Measurements from ENCODE around the gene UBXN11.
"Not testable (repeated sequence)": the region's sequence is repeated elsewhere in the genome, so short reads cannot be mapped to it uniquely, and the experiment has no call there.

Gene UBXN11

DNA sequence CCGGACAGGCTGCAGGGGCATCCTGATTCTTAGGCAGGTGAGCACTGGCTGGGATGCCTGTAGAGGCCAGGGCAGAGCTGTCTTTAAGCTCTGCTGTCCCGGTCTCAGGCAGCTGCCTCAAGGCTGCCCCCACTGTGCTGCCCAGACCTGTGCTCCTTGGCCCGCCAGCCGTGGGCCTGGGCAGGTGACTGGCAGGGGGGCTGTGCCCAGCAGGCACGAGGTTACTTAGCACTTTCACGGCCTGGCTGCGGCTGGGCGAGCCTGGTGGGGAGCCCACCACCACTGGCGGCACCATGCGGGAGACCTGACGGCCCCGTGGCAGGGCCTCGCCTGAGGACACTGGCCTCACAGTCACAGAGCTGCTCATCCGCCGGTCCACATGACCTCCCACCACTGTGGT is 39.3 kb upstream of the UBXN11 start:
- Mint-ChIP-seq H3K4me1 (ENCODE audit: low read depth) (no peaks in the 10 kb centered on the region), H3K27ac (no peak overlapping the region), H3K9me3 (ENCODE audit: low read depth) (no peaks in the 10 kb centered on the region), H3K27me3 (no peaks in the 10 kb centered on the region), H3K36me3 (no peaks in the 10 kb centered on the region), H3K4me3 (no peak overlapping the region)

DNA sequence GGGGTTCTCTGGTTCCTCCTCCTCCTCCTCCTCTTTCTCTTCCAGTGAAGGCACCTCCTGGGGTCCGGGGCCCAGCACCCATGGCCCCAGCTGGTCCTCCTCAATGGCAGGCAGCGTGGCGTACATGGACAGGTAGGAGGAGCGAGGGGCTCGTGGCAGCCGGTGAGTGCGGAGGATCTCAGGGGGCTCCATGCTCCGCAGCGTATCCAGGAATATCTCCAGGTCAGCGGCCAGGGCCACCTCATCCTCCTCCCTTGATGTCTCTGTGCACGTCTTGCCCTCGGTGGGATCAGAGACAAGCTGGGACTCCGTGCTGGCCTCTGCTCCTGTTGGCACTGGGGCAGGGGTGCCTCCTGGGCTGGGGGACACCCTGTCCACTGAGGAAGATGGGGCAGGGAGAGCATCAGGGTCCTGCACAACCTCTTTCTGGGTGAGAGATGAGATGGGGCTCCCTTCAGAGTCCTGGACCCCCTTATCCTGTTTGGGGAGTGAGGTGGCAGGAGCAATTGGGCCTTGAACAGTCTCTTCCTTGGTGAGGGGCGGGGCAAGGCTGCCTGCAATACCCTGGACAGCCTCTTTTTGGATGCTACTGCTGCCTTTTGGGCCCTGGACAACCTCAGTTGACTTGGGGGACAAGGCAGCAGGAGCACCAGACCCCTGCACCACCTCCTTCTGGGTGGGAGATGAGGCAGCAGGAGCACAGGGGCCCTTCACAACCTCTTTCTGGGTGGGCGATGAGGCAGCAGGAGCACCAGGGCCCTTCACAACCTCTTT is 37.9 kb upstream of the UBXN11 start:
- Mint-ChIP-seq H3K4me1 (ENCODE audit: low read depth) (no peaks in the 10 kb centered on the region), H3K36me3 (no peaks in the 10 kb centered on the region), H3K27ac (no peak overlapping the region), H3K4me3 (no peak overlapping the region), H3K27me3 (no peaks in the 10 kb centered on the region), H3K9me3 (ENCODE audit: low read depth) (no peaks in the 10 kb centered on the region)

DNA sequence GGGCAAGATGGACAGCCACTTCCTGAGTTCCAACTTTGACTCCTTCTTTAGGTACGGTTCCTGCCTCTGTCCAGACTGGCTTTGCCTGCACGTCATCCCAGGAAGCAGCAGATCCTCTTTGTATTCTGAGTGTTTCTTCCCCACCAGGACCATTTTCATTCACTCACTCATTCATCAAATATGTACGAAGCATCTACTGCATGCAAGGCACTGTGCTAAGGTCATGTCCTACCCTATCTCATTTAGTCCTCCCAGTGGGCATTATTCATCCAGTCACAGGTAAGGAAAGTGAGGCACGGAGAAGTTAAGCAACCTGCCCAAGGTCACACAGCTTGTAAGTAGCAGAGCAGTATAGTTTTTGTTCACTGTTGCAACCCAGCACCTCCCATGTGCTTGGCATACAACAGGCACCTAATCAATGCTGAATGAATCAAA is 33.6 kb upstream of the UBXN11 start:
- Mint-ChIP-seq H3K36me3 (no peaks in the 10 kb centered on the region), H3K27ac (no peak overlapping the region), H3K4me1 (ENCODE audit: low read depth) (peaks cover 9% of the 10 kb centered on the region), H3K27me3 (no peaks in the 10 kb centered on the region), H3K9me3 (ENCODE audit: low read depth) (no peaks in the 10 kb centered on the region), H3K4me3 (no peak overlapping the region)

DNA sequence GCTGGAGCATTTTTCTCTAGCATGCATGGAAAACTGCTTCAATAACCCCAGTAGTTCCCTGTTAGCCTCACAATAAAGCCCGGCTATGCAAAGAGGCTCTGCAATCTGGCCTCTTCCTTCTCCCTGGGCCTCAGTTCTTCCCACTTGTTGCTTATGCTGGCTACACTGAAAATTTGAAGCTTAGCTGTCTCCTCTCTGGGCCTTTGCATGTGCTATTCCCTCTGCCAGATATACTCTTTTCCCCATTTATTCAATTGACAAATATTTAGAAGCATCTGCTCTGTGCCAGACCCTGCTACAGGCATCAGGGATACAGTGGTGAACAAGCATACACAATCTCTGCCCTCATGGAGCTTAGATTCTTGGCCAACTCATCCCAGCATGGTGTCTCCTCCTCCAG is 32.2 kb upstream of the UBXN11 start:
- H3K4me3 Mint-ChIP-seq = no peak overlapping the region
- peaks cover 11% of the 10 kb centered on the region for H3K4me1 Mint-ChIP-seq (ENCODE audit: low read depth)
- H3K27ac Mint-ChIP-seq = no peak overlapping the region
- H3K36me3 Mint-ChIP-seq = no peaks in the 10 kb centered on the region
- no peaks in the 10 kb centered on the region for H3K9me3 Mint-ChIP-seq (ENCODE audit: low read depth)
- no peaks in the 10 kb centered on the region for H3K27me3 Mint-ChIP-seq

DNA sequence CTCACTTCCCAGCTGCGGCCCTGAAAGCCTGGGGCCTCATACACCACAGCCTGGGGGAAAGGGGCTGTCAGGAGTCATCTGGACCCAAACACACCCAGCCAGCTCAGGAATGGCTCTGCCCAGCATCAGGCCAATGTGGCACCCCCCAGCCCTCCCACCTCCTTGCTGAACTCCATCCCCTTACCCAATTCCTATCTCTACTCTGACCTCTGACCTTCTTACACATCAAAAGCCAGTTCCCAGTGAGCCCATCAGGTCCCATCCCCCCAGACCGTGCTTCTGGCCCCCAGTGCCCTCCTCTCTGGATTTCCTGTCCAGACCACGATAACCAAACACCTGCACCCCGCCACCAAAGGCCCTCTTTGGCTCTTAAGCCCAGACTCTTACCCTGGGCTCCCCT is 31.2 kb upstream of the UBXN11 start:
- Mint-ChIP-seq H3K4me1 (ENCODE audit: low read depth) (peaks cover 11% of the 10 kb centered on the region), H3K27me3 (no peaks in the 10 kb centered on the region), H3K9me3 (ENCODE audit: low read depth) (no peaks in the 10 kb centered on the region), H3K36me3 (no peaks in the 10 kb centered on the region), H3K27ac (no peak overlapping the region), H3K4me3 (peak overlapping the region; percentile 5)

DNA sequence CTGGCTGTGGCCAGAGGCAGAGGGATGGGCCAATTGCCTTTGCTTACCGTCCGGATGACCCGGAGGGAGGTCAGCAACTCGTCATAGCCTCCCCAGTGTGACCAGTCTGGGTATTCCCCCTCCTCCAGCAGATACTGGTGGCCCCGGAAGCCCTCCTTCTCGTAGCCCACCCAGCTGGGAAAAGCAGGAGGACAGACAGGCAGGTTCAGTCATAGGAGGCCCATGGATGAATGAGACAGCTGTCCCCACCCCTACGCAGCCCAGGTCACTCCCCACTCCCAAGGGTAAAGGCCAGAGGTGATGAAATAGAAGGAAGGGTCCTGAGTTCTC is 30.7 kb upstream of the UBXN11 start:
- H3K4me1 Mint-ChIP-seq (ENCODE audit: low read depth) = peaks cover 11% of the 10 kb centered on the region
- peak overlapping the region; percentile 54 for H3K4me3 Mint-ChIP-seq
- H3K36me3 Mint-ChIP-seq = no peaks in the 10 kb centered on the region
- no peaks in the 10 kb centered on the region for H3K9me3 Mint-ChIP-seq (ENCODE audit: low read depth)
- H3K27ac Mint-ChIP-seq = no peak overlapping the region
- no peaks in the 10 kb centered on the region for H3K27me3 Mint-ChIP-seq

DNA sequence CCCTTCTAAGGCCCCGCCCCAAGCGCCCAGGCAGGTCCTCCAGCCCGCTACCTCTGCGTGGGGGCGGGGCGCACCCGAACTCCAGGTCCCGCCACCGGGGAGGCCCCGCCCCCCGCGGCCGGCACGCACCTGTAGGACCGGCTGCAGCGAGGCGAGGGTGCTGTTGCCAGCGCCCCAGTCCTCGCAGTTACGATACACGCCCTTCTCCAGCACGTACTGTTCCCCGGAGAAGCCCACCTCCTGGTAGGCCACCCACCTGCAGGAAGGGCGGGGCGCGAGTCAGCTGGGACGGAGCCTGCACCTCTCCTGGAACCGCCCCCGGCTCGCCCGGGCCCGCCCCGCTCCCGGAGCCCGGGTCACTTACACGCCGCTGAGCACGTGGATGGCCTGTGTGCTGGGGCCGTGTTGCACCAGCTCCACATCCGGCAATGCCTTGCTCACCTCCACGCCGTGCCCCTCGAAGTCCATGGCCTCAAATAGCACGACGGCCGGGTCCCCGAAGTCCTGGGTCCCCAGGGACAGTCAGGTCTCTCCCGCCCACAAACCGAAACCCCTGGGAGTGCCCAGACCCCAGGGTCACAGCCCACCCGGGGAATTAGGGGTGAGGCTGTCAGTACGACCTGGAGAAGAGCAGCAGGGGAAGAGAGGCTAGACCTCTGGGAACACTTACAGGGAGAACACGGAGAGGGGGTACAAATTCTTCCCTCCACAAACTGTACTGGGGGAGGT is 30.2 kb upstream of the UBXN11 start:
- Mint-ChIP-seq H3K27ac (no peak overlapping the region), H3K27me3 (no peaks in the 10 kb centered on the region), H3K4me1 (ENCODE audit: low read depth) (peaks cover 11% of the 10 kb centered on the region), H3K4me3 (peak overlapping the region; percentile 86), H3K9me3 (ENCODE audit: low read depth) (no peaks in the 10 kb centered on the region), H3K36me3 (no peaks in the 10 kb centered on the region)

DNA sequence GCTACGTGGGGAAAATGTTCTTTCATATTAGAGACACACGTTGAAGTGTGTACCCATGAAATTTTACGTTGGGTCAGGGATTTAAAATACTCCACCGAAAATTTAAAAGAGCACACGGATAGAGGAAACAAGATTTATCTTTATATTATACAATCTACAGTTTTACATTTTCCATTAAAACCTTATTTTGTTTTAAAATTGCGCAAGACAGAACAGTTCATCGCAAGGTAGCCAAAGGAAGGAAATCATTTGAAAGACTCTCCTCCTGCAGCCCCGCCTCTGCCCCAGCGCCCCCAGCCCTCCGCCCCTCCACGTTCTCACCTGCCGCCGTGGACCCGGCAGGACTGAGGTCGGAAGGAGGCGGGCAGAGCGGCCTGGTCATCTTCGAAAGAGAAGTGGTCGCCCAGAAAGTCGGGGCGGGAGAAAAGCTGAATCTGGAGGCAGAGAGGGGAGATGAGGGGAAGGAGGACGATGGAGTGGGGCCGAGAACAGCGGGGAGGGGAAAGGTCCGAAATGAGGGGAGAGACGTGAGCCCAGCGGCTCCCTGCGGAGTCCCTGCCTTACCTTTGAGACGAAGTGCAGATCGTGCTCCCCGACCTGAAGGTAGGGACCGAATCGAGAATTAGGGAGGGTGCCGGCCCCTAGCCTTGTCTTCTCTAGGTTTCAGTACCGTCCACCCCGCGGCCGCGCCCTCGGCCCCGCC is 29.5 kb upstream of the UBXN11 start:
- Mint-ChIP-seq H3K4me1 (ENCODE audit: low read depth) (peaks cover 11% of the 10 kb centered on the region), H3K4me3 (peak overlapping the region; percentile 86), H3K27ac (no peak overlapping the region), H3K27me3 (no peaks in the 10 kb centered on the region), H3K36me3 (no peaks in the 10 kb centered on the region), H3K9me3 (ENCODE audit: low read depth) (no peaks in the 10 kb centered on the region)

DNA sequence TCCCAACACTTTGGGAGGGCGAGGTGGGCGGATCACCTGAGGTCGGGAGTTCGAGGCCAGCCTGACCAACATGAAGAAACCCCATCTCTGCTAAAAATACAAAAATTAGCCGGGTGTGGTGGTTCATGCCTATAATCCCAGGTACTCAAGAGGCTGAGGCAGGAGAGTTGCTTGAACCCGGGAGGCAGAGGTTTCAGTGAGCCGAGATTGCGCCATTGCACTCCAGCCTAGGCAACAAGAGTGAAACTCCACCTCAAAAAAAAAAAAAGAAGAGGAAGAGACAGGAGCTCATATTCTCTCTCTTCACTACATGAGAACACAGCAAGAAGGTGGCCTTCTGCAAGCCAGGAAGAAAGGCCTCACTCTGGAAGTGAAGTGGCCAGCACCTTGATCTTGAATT is 26.9 kb upstream of the UBXN11 start:
- H3K9me3 Mint-ChIP-seq (ENCODE audit: low read depth); H3K27me3 Mint-ChIP-seq; H3K36me3 Mint-ChIP-seq; H3K27ac Mint-ChIP-seq; H3K4me3 Mint-ChIP-seq: not testable (repeated sequence)
- peaks cover 11% of the 10 kb centered on the region for H3K4me1 Mint-ChIP-seq (ENCODE audit: low read depth)

DNA sequence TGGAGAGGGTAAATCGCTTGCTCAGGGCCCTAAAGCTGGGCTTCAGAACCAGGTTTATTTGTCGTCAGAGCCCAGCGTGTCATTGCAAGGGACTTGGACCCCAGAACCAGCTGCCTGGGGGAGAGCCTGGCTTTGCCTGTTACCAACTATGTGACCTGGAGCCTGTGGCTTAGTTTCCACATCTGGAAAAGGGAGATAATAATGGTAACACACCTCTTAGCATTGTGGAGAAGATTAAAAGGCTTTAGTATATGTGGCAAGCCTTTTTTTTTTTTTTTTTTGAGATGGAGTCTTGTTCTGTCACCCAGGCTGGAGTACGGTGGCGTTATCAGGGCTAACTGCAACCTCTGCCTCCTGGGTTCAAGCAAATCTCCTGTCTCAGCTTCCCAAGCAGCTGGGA is 23.8 kb upstream of the UBXN11 start:
- Mint-ChIP-seq H3K4me3 (no peak overlapping the region), H3K9me3 (ENCODE audit: low read depth) (no peaks in the 10 kb centered on the region), H3K27ac (no peak overlapping the region), H3K27me3 (no peaks in the 10 kb centered on the region), H3K4me1 (ENCODE audit: low read depth) (peaks cover 2% of the 10 kb centered on the region), H3K36me3 (no peaks in the 10 kb centered on the region)

DNA sequence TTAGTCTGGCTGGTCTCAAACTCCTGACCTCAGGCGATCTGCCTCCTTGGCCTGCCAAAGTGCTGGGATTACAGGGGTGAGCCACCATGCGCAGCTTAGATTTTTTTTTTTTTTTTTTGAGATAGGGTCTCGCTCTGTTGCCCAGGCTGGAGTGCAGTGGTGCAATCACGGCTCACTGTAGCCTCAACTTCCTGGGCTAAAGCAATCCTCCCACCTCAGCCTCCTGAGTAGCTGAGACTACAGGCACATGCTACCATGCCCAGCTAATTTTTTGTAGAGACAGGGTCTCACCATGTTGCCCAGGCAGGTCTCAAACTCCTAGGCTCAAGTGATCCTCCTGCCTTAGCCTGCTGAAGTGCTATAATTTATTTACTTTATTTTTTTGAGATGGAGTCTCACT is 22.9 kb upstream of the UBXN11 start:
- not testable (repeated sequence) for H3K27ac Mint-ChIP-seq; H3K27me3 Mint-ChIP-seq; H3K9me3 Mint-ChIP-seq (ENCODE audit: low read depth); H3K4me3 Mint-ChIP-seq; H3K36me3 Mint-ChIP-seq; H3K4me1 Mint-ChIP-seq (ENCODE audit: low read depth)

DNA sequence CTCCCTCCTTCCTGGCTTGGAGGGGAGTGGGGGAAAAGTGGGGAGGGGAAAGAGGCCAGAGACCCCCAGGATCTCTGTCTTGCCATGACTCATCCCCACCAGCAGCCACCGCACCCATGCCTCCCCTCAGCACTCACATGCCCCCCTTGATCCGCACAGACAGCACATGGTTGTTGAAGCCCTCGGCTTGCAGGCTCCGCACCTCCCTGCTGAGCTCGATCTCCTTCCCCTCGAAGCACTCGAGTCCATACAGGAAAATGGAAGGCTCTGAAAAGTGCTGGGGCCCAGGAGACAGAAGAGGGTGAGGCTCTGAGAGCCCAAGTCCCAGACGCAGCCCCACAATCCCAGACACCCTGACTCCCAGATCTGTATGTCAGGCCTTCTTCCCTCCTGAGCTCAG is 22.2 kb upstream of the UBXN11 start:
- H3K4me3 Mint-ChIP-seq = no peak overlapping the region
- no peak overlapping the region for H3K27ac Mint-ChIP-seq
- H3K27me3 Mint-ChIP-seq = no peaks in the 10 kb centered on the region
- H3K4me1 Mint-ChIP-seq (ENCODE audit: low read depth) = peaks cover 2% of the 10 kb centered on the region
- no peaks in the 10 kb centered on the region for H3K9me3 Mint-ChIP-seq (ENCODE audit: low read depth)
- H3K36me3 Mint-ChIP-seq = no peaks in the 10 kb centered on the region

DNA sequence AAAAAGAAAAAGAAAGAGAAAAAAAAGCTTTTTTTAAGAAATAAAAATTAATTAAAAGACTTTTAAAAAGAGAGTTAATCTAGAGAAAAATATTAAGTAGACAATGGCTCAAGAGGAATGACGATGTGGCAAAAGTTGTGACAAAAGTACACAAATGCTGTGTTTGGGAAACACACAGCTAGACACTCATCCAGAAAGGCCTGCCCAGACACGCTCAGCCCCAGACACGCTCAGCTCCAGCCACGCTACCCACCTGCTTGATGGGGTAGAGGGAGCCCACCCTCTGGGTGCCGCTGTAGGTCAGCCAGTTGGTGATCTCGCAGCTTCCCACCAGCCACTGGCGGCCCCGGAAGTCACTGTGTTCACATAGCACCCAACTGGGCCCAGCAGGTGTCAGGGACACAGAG is 21.5 kb upstream of the UBXN11 start:
- peaks cover 3% of the 10 kb centered on the region for H3K4me1 Mint-ChIP-seq (ENCODE audit: low read depth)
- no peaks in the 10 kb centered on the region for H3K9me3 Mint-ChIP-seq (ENCODE audit: low read depth)
- no peak overlapping the region for H3K27ac Mint-ChIP-seq

DNA sequence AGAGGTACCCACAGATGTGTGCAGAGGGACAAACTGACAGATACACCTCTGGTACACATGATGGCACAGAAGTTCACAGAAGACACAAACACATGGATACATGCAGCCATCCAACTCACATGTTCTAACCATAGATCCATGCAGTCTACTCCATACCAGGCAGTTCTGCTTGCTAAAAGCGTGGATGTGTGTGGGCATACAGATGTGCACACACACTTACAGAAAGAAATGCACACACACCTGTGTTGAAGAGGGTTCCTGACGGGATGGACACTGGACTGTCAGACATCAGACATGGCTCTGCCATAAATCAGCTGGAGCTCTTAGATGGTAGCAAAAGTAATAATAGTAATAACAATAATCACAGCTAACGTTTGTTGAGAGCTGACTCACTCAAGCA is 18.1 kb upstream of the UBXN11 start:
- no peak overlapping the region for H3K4me3 Mint-ChIP-seq
- H3K36me3 Mint-ChIP-seq = peaks cover 2% of the 10 kb centered on the region
- peak overlapping the region; percentile 64 for H3K27ac Mint-ChIP-seq
- no peaks in the 10 kb centered on the region for H3K27me3 Mint-ChIP-seq
- peaks cover 32% of the 10 kb centered on the region for H3K4me1 Mint-ChIP-seq (ENCODE audit: low read depth)
- H3K9me3 Mint-ChIP-seq (ENCODE audit: low read depth) = no peaks in the 10 kb centered on the region

More for the DNA sequence above, 21.5 kb upstream of the UBXN11 start:
- H3K27me3 Mint-ChIP-seq = no peaks in the 10 kb centered on the region
- no peaks in the 10 kb centered on the region for H3K36me3 Mint-ChIP-seq
- no peak overlapping the region for H3K4me3 Mint-ChIP-seq

DNA sequence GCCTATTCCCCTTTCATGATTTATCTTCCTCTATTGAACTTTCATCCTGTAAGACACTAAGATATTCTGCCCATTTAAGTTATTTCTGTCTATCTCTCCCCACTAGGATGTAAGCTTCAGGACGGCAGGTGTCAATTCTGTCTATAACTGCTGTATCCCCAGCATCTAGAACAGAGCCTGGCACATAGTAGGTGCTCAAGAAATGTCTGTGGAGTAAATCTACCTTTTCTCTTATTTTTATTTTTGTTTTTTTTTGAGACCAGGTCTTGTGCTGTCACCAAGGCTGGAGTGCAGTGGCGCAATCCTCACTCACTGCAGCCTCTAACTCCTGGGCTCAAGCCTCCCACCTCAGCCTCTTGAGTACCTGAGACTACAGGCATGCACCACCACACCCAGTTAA is 16.9 kb upstream of the UBXN11 start:
- no peaks in the 10 kb centered on the region for H3K27me3 Mint-ChIP-seq
- no peak overlapping the region for H3K4me3 Mint-ChIP-seq
- peaks cover 2% of the 10 kb centered on the region for H3K36me3 Mint-ChIP-seq
- no peaks in the 10 kb centered on the region for H3K9me3 Mint-ChIP-seq (ENCODE audit: low read depth)
- H3K4me1 Mint-ChIP-seq (ENCODE audit: low read depth) = peaks cover 41% of the 10 kb centered on the region
- H3K27ac Mint-ChIP-seq = peak overlapping the region; percentile 79

Data from activated naive CD8-positive, alpha-beta T cell (primary cell).